ENCODE measurements around the gene REEP3.
"Not testable (repeated sequence)": the region's sequence is repeated elsewhere in the genome, so short reads cannot be mapped to it uniquely, and the experiment has no call there.

Gene REEP3

GRCh38 chr10:63553473-63553872, 32.3 kb downstream of the REEP3 start:
- no peak for DNase-seq

GRCh38 chr10:63554657-63555056, 33.5 kb downstream of the REEP3 start:
- DNase-seq: peak; percentile 77

GRCh38 chr10:63555330-63555729, 34.1 kb downstream of the REEP3 start:
- no peak for DNase-seq

GRCh38 chr10:63558132-63558784, 37.1 kb downstream of the REEP3 start:
- no peak for DNase-seq

- DNase-seq: no peak
Measured at GRCh38 chr10:63561341-63561740, 40.1 kb downstream of the REEP3 start.

- no peak for DNase-seq
Measured at GRCh38 chr10:63562391-63562790, 41.2 kb downstream of the REEP3 start.

GRCh38 chr10:63562857-63563256, 41.7 kb downstream of the REEP3 start:
- DNase-seq: no peak

GRCh38 chr10:63563623-63564022, 42.4 kb downstream of the REEP3 start:
- DNase-seq: no peak

- DNase-seq: not testable (repeated sequence)
Measured at GRCh38 chr10:63564731-63565130, 43.5 kb downstream of the REEP3 start.

GRCh38 chr10:63573068-63573697, 52.0 kb downstream of the REEP3 start:
- DNase-seq: no peak

- DNase-seq: no peak
Measured at GRCh38 chr10:63574011-63574410, 52.8 kb downstream of the REEP3 start.

- DNase-seq: no peak
Measured at GRCh38 chr10:63576501-63576900, 55.3 kb downstream of the REEP3 start.

- no peak for DNase-seq
Measured at GRCh38 chr10:63578501-63578900, 57.3 kb downstream of the REEP3 start.

GRCh38 chr10:63579371-63580014, 58.3 kb downstream of the REEP3 start:
- peak; percentile 65 for DNase-seq

- no peak for DNase-seq
Measured at GRCh38 chr10:63582690-63583089, 61.5 kb downstream of the REEP3 start.

GRCh38 chr10:63583397-63583796, 62.2 kb downstream of the REEP3 start:
- DNase-seq: no peak

GRCh38 chr10:63583909-63584724, 62.9 kb downstream of the REEP3 start:
- no peak for DNase-seq

GRCh38 chr10:63584725-63585035, 63.5 kb downstream of the REEP3 start:
- DNase-seq: no peak

- DNase-seq: no peak
Measured at GRCh38 chr10:63585041-63585440, 63.8 kb downstream of the REEP3 start.

GRCh38 chr10:63586043-63586442, 64.8 kb downstream of the REEP3 start:
- no peak for DNase-seq

- DNase-seq: no peak
Measured at GRCh38 chr10:63587191-63587590, 66.0 kb downstream of the REEP3 start.

GRCh38 chr10:63588436-63589167, 67.4 kb downstream of the REEP3 start:
- DNase-seq: no peak

Measured in femur (tissue), 1 donor.